Heart left ventricle (tissue), 13 donors: ENCODE data around the gene NRN1L.

Experiments
- CTCF ChIP-seq, 12 donors: fragments of 200-600 bp; sonication (generic) in 4 of 12; IDR thresholded peaks; one replicate each; pipeline versions ENCODE4 v1.5.0 to v1.8.0; 2018 to 2022; ENCODE audit warnings: antibody characterized with exemption in 12 of 12, mild to moderate bottlenecking in 5 of 12
- POLR2A ChIP-seq, 2 donors: fragments of 450-650 bp; IDR thresholded peaks; one replicate each; pipeline ENCODE4 v1.6.1; 2017; ENCODE audit warnings: antibody characterized with exemption in 2 of 2, mild to moderate bottlenecking in 2 of 2, moderate library complexity in 2 of 2
- donor health status: ischemic (EF 13 %, LVEDD 7.1; RV severe dilation, severe dysfunction).
- donor health status: DM: no; HTN: yes; CAD: no.
- donor health status: DM: no; HTN: no; CAD: no.
- donor health status: ischemic (EF 25% LVEDD 6.9; RV normal size, moderate dysfunction).
- donor health status: ischemic (EF 25% LVEDD 5.7; RV mildly dilated, moderate dysfunction).
- donor health status: ischemic (EF 35%, LVEDD 5.7; RV mildly dilated, moderate dysfunction).
- donor health status: nonischemic (EF 11% LVEDD 7.7; RV severe dilation, severe dysfunction).
- donor health status: DM: yes; HTN: yes; CAD: no.
- donor health status: PGD.
- donor health status: ischemic (EF 29% LVEDD 5.4; RV normal size, mild dysfunction).
- donor health status: nonischemic (EF 23%, LVEDD 6.1; RV moderate dilation, normal function).

GRCh38 chr16:67871256-67871655 is 13.4 kb upstream of the NRN1L start:
- TF ChIP-seq CTCF (IDR thresholded peaks at IDR 0.05) (no peak), POLR2A (IDR thresholded peaks at IDR 0.05) (no peak)
